Measurements from ENCODE around the gene NFX1.
"Not testable (repeated sequence)": the region's sequence is repeated elsewhere in the genome, so short reads cannot be mapped to it uniquely, and the experiment has no call there.

- TF ChIP-seq CTCF, POLR2A (IDR thresholded peaks at IDR 0.05): not testable (repeated sequence)
Observed at GRCh38 chr9:33397801-33398200, 107.5 kb downstream of the NFX1 start.
